NOMO-1 treated with dmso at 0.1 percent for 144 hours (cell line): ENCODE measurements around the gene PREX1.

Experiments
- DNase-seq: peaks from one replicate; lab custom pipeline; 2025; ENCODE audit not compliant: unreplicated experiment; lab: John Stamatoyannopoulos, UW

PREX1 gene

DNA sequence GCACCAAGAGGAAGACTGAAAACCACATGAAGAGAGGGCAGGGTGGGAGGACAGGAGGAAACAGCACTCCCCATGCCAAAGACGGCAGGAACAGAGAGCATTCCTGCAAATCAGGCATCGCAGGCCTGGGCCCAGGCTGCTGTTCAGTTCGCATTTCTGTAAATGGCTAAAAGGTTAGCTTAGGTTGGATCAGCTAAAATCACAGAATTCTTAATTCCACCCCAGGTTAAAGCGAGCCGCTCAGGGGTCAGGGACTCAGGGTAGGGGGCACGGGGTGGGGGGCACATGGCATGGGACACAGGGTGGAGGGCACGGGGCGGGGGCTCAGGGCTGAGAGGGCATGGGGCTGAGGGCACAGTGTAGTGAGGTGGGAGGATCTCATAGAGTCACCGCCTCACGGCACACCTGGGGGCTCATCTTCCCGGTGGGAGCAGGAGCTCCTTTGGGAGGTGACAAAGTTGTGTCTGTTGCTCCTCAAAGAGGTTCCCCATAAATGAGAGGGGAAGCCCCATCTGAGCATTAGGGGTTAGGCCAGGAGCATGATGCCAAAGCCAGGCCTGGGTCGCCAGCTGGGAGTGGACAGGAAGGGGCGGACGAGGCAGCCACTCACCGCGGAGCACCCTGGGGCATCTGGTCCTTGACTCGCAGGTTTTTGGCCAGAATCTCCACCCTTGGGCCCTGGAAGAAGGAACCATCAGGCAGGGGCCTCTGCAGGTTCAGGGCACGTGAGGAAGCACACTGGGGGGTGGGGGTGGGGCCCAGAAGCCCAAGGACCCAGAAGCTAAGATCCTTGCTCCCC, 200.7 kb downstream of the PREX1 start:
- DNase-seq = no peak

DNA sequence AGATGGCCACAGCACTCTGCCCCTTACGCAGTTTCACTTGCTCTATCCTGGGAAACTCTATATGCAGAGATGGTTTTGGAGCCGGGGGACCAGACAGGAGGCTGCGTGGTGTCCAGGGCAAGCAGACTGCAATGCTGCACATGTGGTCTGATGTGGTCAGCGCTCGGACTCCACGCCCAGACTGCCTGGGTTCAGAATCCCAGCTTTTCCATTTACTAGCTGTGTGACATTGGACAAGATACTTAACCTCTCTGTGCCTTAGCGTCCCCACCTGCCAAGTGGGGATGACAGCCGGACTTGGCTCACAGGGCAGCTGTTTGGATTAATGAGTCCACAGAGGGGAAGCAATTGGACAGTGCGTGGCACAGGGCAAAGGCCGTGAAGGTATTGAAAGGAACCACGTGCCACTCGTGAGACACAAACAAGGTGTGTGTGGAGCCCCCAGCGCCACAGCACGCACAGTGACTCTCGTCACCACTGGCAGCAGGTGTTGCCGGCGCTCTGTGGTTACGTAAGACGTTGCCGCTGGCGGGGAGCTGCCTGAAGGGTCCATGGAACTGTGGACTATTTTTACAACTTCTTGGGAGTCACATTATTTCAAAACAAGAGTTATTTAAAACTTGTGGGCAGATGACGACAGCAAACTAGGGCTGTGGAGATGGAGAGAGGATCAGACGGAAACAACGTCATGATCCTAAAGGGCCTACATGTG, 201.4 kb downstream of the PREX1 start:
- DNase-seq = peak; percentile 64

DNA sequence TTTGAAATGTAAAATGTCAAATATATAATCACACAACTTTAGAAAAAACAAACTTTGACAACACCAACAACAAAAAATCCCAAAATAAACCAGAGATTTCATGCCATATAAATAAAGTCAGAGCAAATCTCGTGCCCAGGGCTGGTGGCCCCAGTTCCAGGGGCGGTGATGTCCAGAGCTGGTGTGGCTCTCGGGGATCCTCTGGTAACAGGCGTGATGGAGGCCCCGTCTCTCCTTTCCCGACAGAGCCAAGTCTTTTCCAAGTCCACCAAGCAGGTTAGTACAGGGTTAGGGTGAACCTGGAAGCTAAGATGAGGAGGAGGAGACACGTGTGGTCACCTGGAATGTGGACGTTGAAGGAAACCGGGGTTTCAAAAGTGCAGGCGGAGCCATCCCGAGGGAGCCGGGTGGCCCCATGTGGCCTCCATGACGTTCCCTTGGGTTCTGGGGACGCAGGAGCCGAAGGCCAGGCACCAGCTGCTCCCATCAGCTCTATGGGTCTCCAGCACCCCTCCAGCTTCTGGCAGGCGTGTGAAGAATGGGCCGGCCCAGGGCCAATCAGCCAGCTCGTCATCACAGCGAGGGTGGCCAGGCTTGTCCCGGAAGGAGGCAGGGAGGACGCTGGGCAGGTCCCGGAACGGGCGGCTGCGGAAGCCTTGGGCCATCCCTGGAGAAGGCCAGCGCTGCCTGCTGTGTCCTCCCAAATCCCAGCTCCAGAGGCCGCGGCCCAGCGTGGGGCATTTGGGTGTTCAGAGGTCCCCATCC, 202.5 kb downstream of the PREX1 start:
- DNase-seq = no peak

DNA sequence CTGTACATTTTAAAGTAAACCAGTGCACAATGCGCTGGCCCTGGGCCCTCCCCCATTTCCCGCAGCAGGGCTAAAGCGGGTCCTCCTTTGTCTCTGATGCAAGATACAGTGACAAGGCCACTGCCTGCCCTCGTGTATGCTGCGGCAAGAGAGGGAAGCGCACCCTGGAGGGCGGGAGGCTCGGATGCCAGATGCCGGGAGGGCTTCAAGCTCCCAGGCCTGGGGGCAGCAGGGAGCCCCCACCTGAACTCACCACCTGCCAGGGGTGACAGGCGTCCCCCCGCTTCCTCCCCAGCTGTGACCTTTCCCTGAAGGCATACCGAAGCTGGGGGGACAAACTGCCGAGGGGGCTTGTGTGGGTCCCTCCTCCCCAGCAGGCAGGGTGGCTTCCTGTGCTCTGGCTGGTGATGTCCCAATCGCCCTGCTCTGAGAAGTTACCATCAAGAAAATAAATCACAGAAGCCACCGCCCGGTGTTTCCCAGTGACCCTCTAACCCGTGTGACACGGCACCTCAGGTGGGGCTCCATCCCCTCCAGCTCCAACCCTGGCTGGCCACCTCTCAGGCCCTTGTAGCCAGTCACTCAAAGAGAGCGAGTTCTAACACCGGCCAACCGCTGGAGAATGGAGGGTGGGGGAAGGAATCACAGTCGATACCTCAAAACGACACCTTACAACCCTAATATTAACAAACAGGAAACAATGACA, 203.3 kb downstream of the PREX1 start:
- DNase-seq = no peak

DNA sequence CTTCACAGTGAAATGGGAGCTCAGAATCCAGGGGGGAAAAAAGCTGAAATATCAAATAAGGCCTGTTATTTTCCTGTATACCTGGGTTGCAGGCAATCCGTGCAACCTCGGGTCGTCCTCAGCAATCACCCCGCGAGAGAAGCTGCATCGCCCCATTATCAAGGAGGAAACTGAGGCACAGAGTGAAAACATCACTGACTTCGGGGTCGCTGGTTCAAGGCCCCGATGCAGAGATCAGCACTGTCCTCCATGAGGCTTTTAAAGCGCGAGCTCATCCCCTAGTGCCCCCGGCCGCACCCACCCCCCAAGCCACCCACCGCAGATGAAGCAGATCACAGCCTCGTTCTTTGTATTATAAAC, 203.9 kb downstream of the PREX1 start:
- DNase-seq = no peak

DNA sequence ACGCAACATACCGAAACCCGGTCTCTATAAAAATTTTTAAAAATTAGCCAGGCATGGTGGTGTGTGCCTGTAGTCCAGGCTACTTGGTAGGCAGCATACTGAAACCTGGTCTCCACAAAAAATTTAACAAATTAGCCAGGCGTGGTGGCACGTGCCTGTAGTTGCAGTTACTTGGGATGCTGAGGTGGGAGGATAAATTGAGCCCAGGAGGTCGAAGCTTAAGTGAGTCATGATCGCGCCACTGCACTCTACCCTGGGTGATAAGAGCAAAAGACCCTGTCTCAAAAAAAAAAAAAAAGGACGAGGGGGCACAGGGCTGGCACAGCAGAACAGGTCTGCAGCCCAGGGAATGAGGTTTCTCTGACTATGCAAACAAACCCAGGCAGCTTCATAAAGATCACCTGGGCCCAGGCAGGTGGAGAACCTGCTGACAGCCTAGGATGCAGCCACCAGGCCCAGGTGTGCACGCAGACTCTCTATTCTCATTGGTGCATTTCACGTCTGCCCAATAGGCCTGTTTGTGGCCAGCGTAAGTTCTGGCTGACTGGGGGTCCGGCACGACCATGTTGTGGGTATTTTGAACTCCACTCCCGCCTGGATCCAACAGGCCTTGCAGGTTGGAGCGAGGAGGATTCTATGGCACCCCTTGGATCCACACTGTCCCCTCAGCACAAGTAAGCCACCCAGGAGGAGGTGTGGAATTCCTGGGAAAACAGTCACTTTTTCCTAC, 204.5 kb downstream of the PREX1 start:
- no peak for DNase-seq

DNA sequence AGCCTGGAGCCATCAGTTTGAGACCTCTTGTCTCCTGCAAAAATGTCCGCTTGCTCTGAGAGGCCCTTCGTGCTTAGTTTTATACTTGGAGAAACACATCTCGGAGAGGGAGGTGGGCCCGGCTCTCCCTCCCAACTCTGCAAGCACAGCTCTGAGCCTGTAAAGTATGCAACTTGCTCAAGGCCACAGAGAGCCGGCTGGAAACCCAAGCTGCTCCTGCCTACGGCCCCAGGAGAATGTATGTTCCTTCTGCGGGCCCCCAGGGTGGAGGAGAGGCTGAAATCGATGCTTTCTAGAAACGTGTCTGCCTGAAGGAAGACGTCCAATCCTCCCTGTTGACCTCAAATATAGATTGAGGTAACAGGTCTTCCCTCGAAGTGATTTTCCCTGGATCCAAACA, 205.4 kb downstream of the PREX1 start:
- no peak for DNase-seq

DNA sequence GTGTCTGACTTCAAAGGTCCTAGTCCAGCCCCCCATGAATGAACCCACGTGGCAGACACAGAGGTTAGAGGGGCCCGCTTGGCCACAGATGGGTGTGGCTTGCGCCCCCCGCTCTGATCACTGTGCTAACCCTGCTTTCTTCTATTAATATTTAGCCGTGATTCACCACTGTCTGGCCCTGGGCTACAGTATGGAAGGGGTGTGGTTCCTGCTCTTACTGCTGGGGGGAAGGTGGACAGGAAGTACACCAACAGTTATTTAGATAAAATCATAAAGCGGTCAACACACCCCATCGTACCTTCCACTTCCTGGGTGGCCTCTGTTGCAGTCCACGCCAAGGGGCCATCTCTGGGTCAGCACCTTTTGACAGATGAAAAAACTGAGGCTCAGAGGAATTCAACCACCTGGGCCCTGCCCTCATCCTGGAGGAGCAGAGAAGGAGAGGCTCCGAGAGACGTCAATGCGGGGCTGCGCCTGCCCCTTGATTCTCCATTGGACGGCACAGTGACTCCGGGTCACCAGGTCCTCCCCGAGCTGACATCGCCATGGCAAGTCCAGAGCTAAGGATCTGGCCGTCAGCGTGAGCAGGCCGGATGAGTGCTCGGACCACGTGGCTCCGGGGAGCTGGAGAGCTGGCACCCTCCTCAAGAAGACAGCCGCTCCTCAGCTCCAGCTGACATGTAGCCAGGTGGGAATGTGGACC, 206.3 kb downstream of the PREX1 start:
- DNase-seq = peak; percentile 2

DNA sequence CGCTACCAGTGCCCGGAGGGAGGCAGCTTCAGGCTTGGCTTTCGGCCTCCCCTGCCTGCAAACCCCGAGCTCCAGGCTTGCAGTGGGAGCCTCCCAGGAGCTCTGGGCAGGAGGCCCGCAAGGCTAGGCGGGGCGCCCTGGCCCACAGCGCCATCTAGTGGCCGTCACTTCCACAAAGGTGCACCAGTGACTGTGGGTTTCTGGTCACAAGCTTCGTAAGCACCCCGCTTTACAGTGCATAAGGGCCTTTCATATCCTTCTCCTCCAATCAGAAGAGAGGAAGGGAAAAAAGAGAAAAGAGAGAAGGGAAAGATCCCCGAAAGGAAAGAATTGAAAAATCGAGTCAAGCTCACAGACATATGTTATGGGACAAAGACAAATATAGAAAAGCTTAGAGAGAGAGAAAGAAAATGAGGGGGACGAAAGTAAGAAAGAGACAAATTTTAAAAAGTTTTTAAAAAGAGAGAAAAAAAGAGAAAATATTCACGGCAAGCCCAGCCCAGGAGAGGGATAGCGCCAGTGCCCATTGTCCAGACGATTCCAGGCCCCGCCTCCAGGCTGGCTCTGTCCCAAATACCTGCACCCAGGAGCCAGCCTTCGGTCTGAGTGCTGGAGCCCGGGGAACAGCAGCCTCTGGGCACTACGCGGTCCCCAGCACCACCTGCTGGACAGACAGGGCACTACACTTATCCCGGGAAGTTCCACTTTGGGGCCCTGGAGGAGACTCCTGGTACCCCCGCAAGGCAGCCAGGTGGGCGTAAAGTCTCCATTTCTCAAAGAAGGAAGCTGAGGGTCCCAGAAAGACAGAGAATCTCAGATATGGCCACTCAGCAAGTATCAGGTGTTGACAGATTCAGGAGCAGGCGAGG, 207.1 kb downstream of the PREX1 start:
- DNase-seq = peak; percentile 17

DNA sequence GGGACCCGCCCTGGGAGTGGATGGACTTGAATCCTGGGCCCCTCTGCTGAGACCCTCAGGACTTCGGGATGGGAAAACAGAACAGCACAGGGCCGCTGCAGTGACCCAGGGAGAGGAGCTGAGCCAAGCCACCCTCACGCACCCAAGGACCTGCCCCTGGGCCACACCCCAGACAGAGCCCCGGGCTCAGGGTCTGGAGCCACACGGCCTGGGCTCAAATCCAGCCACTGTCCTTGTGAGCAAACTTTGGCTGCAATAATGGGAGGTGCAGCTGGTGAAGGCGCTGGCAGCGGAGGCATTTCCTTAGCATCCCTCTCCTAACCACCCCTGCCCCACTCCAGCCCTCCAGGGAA, 207.7 kb downstream of the PREX1 start:
- no peak for DNase-seq

DNA sequence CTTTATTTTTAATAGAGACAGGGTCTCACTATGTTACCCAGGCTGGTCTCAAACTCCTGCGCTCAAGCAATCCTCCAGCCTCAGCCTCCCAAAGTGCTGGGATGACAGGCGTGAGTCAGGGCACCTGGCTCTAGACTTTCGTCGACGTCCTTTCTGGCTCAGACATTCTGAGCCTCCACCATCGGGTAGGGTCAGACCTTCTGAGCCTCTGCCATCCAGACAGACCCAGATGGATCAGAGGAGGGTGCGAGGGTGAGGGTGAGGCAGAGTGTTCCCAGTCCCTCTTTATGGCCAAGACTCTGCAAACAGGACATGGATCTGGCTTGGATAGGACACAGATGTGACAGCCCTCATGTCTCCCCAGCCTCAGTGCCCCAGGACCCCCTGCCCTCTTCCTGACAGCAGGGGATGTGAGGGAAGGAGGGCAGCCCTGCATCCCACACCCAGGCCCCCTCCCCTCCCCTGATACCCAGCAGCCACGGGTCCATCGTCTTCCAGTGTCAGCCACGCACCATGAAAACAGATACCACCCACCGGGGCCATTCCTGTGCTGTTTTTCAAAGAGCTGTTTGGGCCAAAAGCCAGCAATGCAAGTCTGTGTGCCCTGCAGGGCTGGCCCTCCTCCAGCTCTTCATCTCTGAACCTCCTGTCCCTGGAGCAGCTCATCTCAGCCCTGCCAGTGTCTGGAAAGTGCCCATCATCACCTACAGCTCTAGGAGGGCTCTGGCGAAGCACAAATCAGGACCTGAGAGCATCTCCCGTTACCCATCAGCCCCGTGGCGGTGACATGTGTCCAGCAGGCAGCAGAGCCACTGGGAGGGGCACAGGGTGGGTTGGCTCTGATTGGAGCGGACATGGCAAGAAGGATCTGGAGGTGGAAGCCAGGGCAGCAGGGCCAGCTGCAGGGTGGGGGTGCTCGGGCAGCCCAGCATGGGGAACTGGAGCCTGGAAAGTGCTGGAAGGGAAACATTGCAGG, 208.4 kb downstream of the PREX1 start:
- DNase-seq = no peak

DNA sequence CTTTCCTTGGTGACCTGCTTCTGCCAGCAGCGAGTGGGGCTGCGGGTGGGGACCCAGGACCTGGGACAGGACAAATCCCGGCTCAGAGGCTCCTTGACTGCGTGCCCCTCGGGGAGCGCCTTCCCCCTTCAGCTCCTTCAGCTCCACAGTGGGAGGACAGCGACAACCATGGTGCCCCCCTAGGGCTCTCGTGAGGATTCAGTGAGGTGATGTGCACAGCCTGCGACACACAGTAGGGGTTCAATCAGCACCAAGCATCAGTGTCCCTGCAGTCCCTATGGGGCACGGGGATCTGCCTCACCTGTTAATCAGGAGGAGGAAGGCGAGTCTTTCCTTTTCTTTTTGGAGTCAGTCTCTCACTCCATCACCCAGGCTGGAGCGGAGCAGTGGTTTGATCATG, 209.2 kb downstream of the PREX1 start:
- DNase-seq = no peak

DNA sequence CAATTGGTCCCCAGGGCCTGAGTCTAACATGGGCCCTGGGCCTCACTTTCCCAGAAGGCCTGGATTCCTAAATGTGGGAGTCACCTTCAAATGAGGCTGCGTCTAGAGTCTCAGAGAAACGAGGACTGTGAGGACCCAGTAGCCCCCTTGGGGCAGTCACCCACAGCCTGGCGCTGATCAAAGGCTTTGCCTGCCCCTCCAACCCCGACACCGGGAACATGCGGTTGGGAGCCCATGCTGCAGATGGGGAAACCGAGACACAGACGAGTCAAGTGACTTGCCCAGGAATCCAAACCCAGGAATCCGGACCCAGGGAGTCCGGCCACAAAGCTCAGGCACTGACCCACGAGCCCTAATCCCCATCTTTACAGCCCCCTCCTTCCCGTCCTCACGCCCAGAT, 209.7 kb downstream of the PREX1 start:
- no peak for DNase-seq

DNA sequence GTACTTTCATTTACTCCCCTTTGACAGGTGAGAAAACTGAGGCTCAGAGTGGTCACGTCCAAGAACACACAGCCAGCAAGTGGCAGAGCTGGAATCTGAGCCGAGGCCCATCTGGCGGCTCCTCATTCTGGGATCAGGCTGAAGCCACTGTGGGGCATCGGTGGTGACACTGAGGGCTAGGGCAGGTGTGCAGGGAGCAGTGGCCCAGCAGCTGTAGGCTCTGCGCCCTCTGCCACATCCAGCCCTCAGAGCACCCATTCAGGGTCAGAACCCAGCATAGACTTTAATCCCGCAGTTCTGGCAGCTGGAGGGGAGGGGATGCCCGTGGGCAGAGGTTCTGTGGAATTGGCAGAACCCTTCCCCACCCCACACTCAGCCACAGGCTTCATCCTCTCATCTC, 210.3 kb downstream of the PREX1 start:
- DNase-seq = no peak

DNA sequence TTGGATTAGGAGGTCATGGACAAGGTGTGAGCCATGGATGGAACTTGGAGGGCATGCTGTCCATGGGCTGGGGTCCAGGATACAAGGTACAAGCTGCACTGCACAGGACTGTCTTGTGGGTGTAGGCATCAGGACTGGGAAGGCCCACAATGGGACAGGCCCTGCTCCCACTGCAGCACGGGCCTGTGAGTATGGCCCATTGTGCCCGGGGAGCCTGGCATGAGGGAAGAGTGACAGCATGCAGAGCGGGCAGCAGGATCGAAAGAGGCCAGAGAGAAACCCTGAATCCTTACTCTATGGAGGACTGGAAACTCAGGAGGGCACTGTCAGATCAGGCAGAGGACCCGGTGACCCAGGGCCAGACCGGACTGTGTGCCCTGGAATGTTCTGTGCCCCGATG, 211.3 kb downstream of the PREX1 start:
- no peak for DNase-seq

DNA sequence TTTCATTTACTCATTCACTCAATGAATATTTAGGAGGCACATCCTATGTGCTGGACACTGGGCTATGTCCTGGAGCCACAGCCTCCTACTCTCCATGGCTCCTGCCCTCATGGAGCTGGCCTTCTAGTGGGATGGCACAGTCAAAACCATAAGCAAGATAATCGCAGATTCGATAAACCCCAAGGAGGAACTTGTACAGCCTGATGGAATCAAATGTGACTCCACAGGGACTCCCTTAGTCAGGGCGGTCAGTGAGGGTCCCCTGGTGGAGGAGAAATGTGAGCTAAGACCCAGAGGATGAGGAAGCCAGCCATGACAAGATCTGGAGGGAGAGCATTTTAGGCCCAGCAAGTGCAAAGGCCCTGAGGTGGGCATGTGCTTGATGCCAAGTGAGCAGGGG, 211.9 kb downstream of the PREX1 start:
- DNase-seq = no peak

DNA sequence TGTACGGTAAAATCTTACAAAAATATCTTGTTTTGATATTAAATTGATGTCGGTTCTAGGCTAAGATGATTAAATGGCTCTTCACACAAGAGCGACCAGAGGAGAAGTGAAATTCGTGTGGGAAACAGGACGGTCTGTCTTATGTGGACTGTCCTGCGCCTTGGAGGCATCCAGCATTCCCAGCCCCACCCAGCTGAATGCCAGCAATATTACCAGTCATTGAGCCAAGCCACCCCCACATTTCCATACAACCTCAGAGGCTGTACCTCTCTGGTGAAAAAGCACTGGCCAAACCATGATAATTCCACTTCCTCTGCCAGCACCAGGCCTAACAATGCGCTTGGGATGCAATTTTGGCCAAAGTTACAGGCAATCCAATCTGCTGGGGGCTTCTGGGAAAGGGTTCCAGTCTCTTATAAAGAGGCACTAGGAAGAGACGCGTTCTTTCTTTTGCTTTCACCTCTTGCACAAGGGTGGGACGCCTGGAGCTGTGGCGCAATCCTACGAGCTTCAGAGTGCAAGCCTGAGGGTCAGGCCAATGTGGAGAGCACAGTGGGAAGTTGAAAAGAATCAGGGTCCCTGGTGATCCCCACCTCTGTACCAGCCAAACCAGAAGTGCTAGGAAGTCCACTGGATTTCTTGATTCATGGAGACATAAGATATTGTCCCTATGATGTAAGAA, 213.1 kb downstream of the PREX1 start:
- peak; percentile 48 for DNase-seq

DNA sequence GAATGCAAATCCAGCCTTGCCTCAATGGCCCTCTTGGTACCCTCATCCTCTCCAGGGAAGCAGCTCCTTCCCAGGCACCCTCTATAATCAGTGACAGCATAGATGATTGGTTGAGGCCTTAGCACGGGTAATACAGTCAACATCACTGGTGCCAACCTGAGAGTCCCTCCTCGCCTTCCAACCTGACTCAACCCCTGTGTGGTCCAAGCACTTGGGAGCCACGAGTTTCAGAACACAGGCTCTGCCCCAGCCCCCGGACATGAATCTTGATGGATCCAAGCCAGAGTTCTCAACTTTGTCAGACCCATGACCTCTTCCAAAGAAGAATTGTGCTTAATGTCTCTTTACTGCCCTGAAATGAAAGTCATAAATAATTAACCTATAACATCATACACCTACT, 213.9 kb downstream of the PREX1 start:
- no peak for DNase-seq
